Activated T-helper 1 cell treated with anti-CD3 and anti-CD28 coated beads, Interleukin-12 subunit alpha, Interleukin-12 subunit beta, Interleukin-2, Interleukin-4 antibody, amounts not matched to agents 30 ng/mL and 10 ng/mL and 1 ng/mL, durations not matched to agents 14 hours and 24 hours and 36 hours (primary cell): Measurements from ENCODE around the gene TKTL1. TPM values are rescaled to one million over a fixed set of nuclear protein-coding genes. Genes with fewer than 3 reads are reported as not detected.
"Not testable (repeated sequence)": the region's sequence is repeated elsewhere in the genome, so short reads cannot be mapped to it uniquely, and the experiment has no call there.

Source experiments
- DNase-seq: peaks from one replicate; pipeline ENCODE4 v3.0.0; 2021; ENCODE audit warnings: low spot score
- H3K27ac Mint-ChIP-seq: one replicate; pipeline ENCODE4 v1.8.0; 2021; ENCODE audit warnings: mild to moderate bottlenecking, mixed read lengths
- H3K27me3 Mint-ChIP-seq: one replicate; pipeline ENCODE4 v1.8.0; 2022; ENCODE audit warnings: mild to moderate bottlenecking, moderate library complexity, mixed read lengths; ENCODE audit not compliant: insufficient read depth
- H3K36me3 Mint-ChIP-seq: one replicate; pipeline ENCODE4 v1.8.0; 2021; ENCODE audit warnings: low read depth, mixed read lengths
- H3K4me1 Mint-ChIP-seq: one replicate; pipeline ENCODE4 v1.8.0; 2021; ENCODE audit warnings: low read depth, mixed read lengths
- H3K4me3 Mint-ChIP-seq: one replicate; pipeline ENCODE4 v1.8.0; 2021; ENCODE audit warnings: mild to moderate bottlenecking, moderate library complexity, mixed read lengths
- H3K9me3 Mint-ChIP-seq: one replicate; pipeline ENCODE4 v1.8.0; 2021; ENCODE audit warnings: mixed read lengths
- intact Hi-C: fragments of 100-400 bp; cut with micrococcal nuclease; formaldehyde crosslinking; loops from one replicate; pipeline ENCODE4 v1.15.1; 2024
- total RNA-seq: library from RNA; stranded (reverse); gene quantifications from 2 replicates; pipeline ENCODE4 v1.2.3, GENCODE V29; 2022

Gene TKTL1, protein sequence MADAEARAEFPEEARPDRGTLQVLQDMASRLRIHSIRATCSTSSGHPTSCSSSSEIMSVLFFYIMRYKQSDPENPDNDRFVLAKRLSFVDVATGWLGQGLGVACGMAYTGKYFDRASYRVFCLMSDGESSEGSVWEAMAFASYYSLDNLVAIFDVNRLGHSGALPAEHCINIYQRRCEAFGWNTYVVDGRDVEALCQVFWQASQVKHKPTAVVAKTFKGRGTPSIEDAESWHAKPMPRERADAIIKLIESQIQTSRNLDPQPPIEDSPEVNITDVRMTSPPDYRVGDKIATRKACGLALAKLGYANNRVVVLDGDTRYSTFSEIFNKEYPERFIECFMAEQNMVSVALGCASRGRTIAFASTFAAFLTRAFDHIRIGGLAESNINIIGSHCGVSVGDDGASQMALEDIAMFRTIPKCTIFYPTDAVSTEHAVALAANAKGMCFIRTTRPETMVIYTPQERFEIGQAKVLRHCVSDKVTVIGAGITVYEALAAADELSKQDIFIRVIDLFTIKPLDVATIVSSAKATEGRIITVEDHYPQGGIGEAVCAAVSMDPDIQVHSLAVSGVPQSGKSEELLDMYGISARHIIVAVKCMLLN
- total RNA-seq: 0.12 and 0.34 TPM in 2 replicates

DNA sequence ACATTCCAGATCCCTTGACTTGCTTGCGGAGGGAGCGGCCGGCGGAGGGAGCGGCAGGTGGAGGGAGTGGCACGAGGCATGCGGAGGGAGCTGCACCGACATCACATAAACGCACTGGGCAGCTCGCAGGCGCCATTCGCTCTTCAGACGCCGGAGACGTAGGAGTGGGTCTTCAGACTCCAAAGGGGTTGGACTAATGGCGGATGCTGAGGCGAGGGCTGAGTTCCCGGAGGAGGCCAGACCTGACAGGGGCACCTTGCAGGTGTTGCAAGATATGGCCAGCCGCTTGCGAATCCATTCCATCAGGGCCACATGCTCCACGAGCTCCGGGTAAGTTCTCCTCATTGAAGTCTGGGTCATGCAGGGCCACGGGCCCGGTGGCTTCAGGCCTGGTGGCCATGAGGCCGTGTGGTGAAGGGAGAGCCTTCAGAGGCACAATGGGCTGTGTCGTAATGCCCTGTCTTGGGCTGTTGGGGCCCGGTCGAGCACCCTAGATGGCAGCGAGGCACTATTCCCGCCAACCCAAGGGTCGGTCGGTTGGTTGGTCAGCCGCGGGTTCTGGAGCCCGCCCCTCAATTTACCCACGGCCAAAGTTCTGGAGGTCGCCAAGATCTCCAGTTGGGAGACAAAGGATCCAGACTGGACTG lies at the start of gene TKTL1:
Gene TKTL1, plus strand, starts transcription at position 132 of the 647 bp plus-strand sequence. Its CDS starts 65 bp downstream, at position 197.
- Mint-ChIP-seq H3K4me3 (no peak within 1 kb of the TSS), H3K27ac (no peak within 1 kb of the TSS), H3K4me1 (no peaks in the 10 kb centered on the region), H3K27me3 (peaks cover 2% of the 10 kb centered on the region), H3K9me3 (no peaks in the 10 kb centered on the region), H3K36me3 (no peaks in the 10 kb centered on the region)
- intact Hi-C loops: no loop called here
- DNase-seq: no peak

DNA sequence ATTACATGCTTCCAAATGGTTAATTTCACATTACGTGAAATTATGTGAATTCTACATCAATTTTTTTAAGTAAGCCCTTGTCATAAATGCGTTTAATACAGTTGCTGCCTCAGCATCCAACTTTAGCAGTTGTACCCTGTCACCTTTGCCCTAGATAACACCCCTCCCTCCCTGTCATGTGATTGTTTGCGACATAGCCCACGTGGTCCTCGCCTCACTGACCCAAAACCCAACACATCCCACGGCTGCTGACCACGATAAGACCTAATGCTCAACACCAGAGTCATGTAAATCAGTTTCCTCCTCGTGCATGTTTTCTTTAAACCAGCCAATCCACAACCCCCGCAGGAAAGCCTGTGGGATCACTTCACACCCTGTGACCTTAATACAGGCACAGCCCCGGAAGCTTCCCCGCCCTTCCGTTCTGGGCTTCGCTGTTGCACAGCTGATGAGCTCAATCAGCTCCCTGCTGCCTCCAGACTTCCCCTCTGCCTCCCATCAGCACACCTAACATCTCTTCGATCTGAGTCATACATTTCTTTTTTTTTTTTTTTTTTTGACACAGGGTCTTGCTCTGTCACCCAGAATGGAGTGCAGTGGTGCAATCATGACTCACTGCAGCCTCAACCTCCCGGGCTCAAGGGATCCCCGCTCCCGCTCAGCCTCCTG lies 48.1 kb upstream of the TKTL1 start:
- H3K9me3 Mint-ChIP-seq, H3K27me3 Mint-ChIP-seq, H3K4me1 Mint-ChIP-seq, DNase-seq, H3K36me3 Mint-ChIP-seq, H3K4me3 Mint-ChIP-seq, intact Hi-C loops: not testable (repeated sequence)
- H3K27ac Mint-ChIP-seq: peak overlapping the region; percentile 61

DNA sequence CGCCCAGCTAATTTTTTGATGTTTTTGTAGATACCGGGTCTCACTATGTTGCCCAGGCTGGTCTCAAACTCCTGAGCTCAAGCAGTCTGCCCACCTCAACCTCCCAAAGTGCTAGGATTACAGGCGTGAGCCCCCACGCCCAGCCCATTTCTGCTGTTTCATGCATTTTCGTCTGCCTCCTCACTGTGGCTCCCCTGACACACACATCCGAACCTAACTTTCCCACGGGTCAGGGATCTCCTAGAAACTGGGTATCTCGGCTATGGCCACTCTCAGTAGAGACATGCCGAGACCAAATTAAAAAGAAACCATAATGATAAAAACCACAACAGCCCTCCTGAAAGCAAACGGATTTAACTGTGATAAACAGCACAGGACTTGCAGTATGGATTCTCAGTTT lies 47.5 kb upstream of the TKTL1 start:
- H3K27ac Mint-ChIP-seq, H3K27me3 Mint-ChIP-seq, H3K4me1 Mint-ChIP-seq, DNase-seq, intact Hi-C loops, H3K9me3 Mint-ChIP-seq, H3K36me3 Mint-ChIP-seq, H3K4me3 Mint-ChIP-seq: not testable (repeated sequence)

DNA sequence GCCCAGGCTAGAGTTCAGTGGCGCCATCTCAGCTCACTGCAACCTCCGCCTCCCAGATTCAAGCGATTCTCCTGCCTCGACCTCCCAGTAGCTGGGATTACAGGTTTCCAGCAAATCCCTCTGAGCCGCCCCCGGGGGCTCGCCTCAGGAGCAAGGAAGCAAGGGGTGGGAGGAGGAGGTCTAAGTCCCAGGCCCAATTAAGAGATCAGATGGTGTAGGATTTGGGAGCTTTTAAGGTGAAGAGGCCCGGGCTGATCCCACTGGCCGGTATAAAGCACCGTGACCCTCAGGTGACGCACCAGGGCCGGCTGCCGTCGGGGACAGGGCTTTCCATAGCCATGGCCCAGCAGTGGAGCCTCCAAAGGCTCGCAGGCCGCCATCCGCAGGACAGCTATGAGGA lies 38.3 kb upstream of the TKTL1 start, which contains the start of gene OPN1MW3:
Gene OPN1MW3, plus strand, starts transcription at position 301 of the 400 bp plus-strand sequence. Its CDS starts 38 bp downstream, at position 339.
- H3K27ac Mint-ChIP-seq, H3K4me3 Mint-ChIP-seq, H3K36me3 Mint-ChIP-seq, DNase-seq, H3K4me1 Mint-ChIP-seq, H3K9me3 Mint-ChIP-seq, H3K27me3 Mint-ChIP-seq, intact Hi-C loops: not testable (repeated sequence)

GRCh38 chrX:154258711-154259110 lies 36.9 kb upstream of the TKTL1 start:
- intact Hi-C loops, H3K4me3 Mint-ChIP-seq, H3K27me3 Mint-ChIP-seq, H3K36me3 Mint-ChIP-seq, H3K4me1 Mint-ChIP-seq, H3K9me3 Mint-ChIP-seq, H3K27ac Mint-ChIP-seq, DNase-seq: not testable (repeated sequence)

GRCh38 chrX:154263072-154263471 lies 32.5 kb upstream of the TKTL1 start:
- DNase-seq, H3K4me1 Mint-ChIP-seq: not testable (repeated sequence)

DNA sequence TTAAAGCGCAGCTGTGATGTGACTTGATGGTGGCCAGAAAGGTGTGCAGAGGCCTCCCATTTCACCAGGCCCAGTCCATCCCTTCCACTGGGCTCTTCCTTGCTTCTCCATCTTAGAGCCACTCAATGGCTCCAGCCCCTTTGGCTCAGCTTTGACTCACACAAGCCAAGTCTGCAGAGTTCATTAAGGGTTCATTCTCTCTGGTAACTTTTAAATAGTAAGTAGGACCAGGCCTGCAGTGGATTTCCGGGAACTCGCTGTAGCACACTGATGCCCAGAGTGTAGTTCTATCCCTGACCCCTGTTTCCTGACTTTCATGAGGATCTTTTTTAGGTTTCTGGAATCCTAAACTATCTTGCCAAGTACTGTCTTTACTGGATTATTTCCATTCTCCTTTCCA lies 26.4 kb upstream of the TKTL1 start:
- H3K4me3 Mint-ChIP-seq, intact Hi-C loops: not testable (repeated sequence)

More at GRCh38 chrX:154263072-154263471, 32.5 kb upstream of the TKTL1 start:
- intact Hi-C loops, H3K27ac Mint-ChIP-seq, H3K4me3 Mint-ChIP-seq, H3K9me3 Mint-ChIP-seq, H3K27me3 Mint-ChIP-seq, H3K36me3 Mint-ChIP-seq: not testable (repeated sequence)

DNA sequence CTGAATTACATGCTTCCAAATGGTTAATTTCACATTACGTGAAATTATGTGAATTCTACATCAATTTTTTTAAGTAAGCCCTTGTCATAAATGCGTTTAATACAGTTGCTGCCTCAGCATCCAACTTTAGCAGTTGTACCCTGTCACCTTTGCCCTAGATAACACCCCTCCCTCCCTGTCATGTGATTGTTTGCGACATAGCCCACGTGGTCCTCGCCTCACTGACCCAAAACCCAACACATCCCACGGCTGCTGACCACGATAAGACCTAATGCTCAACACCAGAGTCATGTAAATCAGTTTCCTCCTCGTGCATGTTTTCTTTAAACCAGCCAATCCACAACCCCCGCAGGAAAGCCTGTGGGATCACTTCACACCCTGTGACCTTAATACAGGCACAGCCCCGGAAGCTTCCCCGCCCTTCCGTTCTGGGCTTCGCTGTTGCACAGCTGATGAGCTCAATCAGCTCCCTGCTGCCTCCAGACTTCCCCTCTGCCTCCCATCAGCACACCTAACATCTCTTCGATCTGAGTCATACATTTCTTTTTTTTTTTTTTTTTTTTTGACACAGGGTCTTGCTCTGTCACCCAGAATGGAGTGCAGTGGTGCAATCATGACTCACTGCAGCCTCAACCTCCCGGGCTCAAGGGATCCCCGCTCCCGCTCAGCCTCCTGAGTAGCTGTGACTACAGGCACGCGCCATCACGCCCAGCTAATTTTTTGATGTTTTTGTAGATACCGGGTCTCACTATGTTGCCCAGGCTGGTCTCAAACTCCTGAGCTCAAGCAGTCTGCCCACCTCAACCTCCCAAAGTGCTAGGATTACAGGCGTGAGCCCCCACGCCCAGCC lies 10.9 kb upstream of the TKTL1 start:
- H3K9me3 Mint-ChIP-seq, H3K36me3 Mint-ChIP-seq, H3K4me1 Mint-ChIP-seq, H3K4me3 Mint-ChIP-seq, DNase-seq, intact Hi-C loops, H3K27ac Mint-ChIP-seq, H3K27me3 Mint-ChIP-seq: not testable (repeated sequence)

More for the DNA sequence above, 26.4 kb upstream of the TKTL1 start:
- not testable (repeated sequence) for H3K27ac Mint-ChIP-seq, H3K27me3 Mint-ChIP-seq, H3K4me1 Mint-ChIP-seq, H3K36me3 Mint-ChIP-seq, H3K9me3 Mint-ChIP-seq, DNase-seq

- H3K36me3 Mint-ChIP-seq, H3K4me3 Mint-ChIP-seq, H3K27ac Mint-ChIP-seq, DNase-seq, H3K9me3 Mint-ChIP-seq, H3K4me1 Mint-ChIP-seq, H3K27me3 Mint-ChIP-seq, intact Hi-C loops: not testable (repeated sequence)
Observed at GRCh38 chrX:154286406-154286805, 9.2 kb upstream of the TKTL1 start.

DNA sequence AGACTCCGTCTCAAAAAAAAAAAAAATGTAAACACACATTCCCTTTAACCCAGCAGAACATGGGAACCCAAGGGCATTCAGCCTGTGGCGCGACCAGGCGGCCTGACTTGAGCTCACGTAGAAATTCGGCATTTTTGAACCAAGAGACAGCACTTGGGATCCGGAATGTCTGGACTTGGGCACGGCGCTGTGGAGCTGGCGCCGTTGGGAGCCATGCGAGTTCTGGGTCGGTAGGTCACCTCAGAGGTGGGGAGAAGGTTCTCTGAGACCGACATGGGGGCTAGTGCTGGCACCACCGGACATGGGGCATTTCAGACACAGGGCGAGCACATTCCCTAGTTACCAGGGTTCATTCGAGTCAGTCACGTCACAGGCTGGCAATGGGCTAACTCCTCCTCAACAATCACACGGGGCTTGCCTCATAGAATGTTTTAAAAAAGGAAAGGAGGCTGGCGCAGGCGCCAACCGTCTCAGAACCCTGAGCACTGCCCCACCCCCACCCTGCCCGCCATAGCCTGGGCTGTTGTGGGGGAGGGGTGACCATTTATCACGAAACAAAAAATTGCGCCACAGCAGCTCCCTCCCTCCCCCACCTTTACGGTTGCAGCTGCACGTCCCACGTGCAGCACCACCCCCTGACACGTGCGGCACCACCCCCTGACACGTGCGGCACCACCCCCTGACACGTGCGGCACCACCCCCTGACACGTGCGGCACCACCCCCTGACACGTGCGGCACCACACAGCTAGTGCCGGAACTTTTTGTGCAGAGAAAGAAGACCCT lies 612 bp upstream of the TKTL1 start, which contains the start of gene TEX28:
Gene TEX28, minus strand, starts transcription at position 334 of the 784 bp plus-strand sequence. CDS start 3,007 bp downstream, outside the sequence.
- no peak for DNase-seq
- Mint-ChIP-seq H3K27me3 (no peaks in the 10 kb centered on the region), H3K27ac (no peak within 1 kb of the TSS), H3K4me3 (no peak within 1 kb of the TSS), H3K9me3 (no peaks in the 10 kb centered on the region), H3K4me1 (no peaks in the 10 kb centered on the region), H3K36me3 (no peaks in the 10 kb centered on the region)
- intact Hi-C loops: no loop called here

DNA sequence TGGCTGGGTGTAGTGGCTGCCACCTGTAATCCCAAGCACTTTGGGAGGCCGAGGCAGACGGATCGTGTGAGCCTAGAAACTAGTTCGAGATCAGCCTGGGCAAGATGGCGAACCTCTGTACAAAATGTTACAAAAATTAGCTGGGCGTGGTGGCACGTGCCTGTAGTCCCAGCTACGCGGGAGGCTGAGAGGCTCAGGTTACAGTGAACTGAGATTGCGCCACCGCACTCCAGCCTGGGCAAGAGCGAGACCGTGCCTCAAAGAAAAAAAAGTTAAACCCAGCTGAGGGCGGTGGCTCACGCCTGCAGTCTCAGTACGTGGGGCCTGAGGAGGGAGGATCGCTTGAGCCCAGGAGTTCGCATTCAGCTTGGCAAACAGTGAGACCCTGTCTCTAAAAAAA lies 1.1 kb downstream of the TKTL1 start:
- no peak overlapping the region for H3K27ac Mint-ChIP-seq
- DNase-seq: no peak
- intact Hi-C loops: no loop called here
- peaks cover 2% of the 10 kb centered on the region for H3K27me3 Mint-ChIP-seq
- no peaks in the 10 kb centered on the region for H3K9me3 Mint-ChIP-seq
- H3K4me3 Mint-ChIP-seq: no peak overlapping the region
- no peaks in the 10 kb centered on the region for H3K36me3 Mint-ChIP-seq
- no peaks in the 10 kb centered on the region for H3K4me1 Mint-ChIP-seq
